HEK293 (cell line): Measurements from ENCODE around the gene ANKRD40.

Experiments
- SCRT1 ChIP-seq: fragments of 450-650 bp; formaldehyde crosslinking; IDR thresholded peaks from 2 replicates; pipeline ENCODE4 v1.5.1; 2016; ENCODE audit warnings: missing biosample characterization, missing genetic modification characterization, borderline replicate concordance
- SCRT2 ChIP-seq: fragments of 450-650 bp; formaldehyde crosslinking; IDR thresholded peaks from 2 replicates; pipeline ENCODE4 v1.5.1; 2016; ENCODE audit warnings: missing biosample characterization, missing genetic modification characterization
- ZBTB48 ChIP-seq: fragments of 450-650 bp; formaldehyde crosslinking; IDR thresholded peaks from 2 replicates; pipeline ENCODE4 v1.5.1; 2016; ENCODE audit warnings: missing biosample characterization, missing genetic modification characterization
- ZFP37 ChIP-seq: fragments of 450-650 bp; formaldehyde crosslinking; IDR thresholded peaks from 2 replicates; pipeline ENCODE4 v1.5.1; 2016; ENCODE audit warnings: missing biosample characterization, missing genetic modification characterization
- ZFP41 ChIP-seq: fragments of 450-650 bp; formaldehyde crosslinking; IDR thresholded peaks from 2 replicates; pipeline ENCODE4 v1.5.1; 2016; ENCODE audit warnings: missing biosample characterization, missing genetic modification characterization, borderline replicate concordance
- ZNF138 ChIP-seq: fragments of 450-650 bp; formaldehyde crosslinking; IDR thresholded peaks from 2 replicates; pipeline ENCODE4 v1.5.1; 2016; ENCODE audit warnings: missing biosample characterization, missing genetic modification characterization, borderline replicate concordance
- ZNF76 ChIP-seq: fragments of 450-650 bp; formaldehyde crosslinking; IDR thresholded peaks from 2 replicates; pipeline ENCODE4; 2016; ENCODE audit warnings: low read depth, missing biosample characterization, missing genetic modification characterization, borderline replicate concordance
- TF ChIP-seq, protein P1 (sequence below): fragments of 450-650 bp; formaldehyde crosslinking; IDR thresholded peaks from 2 replicates; pipeline ENCODE4 v1.5.1; 2016; ENCODE audit warnings: missing biosample characterization, missing genetic modification characterization
- TF ChIP-seq, protein P2 (sequence below): fragments of 450-650 bp; formaldehyde crosslinking; IDR thresholded peaks from 2 replicates; pipeline ENCODE4 v1.5.1; 2016; ENCODE audit warnings: missing biosample characterization, missing genetic modification characterization
- TF ChIP-seq, protein P3 (sequence below): fragments of 450-650 bp; formaldehyde crosslinking; IDR thresholded peaks from 2 replicates; pipeline ENCODE4 v1.5.1; 2016; ENCODE audit warnings: missing biosample characterization, missing genetic modification characterization, low read depth
- TF ChIP-seq, protein P4 (sequence below): fragments of 450-650 bp; formaldehyde crosslinking; IDR thresholded peaks from 2 replicates; pipeline ENCODE4 v1.5.1; 2016; ENCODE audit warnings: missing biosample characterization, missing genetic modification characterization, low read depth
- TF ChIP-seq, protein P5 (sequence below): fragments of 450-650 bp; formaldehyde crosslinking; IDR thresholded peaks from 2 replicates; pipeline ENCODE4 v1.5.1; 2016; ENCODE audit warnings: missing biosample characterization, missing genetic modification characterization
- TF ChIP-seq, protein P6 (sequence below): fragments of 450-650 bp; IDR thresholded peaks from 2 replicates; pipeline ENCODE4 v1.5.1; 2018; ENCODE audit warnings: missing biosample characterization, missing genetic modification characterization

DNA sequence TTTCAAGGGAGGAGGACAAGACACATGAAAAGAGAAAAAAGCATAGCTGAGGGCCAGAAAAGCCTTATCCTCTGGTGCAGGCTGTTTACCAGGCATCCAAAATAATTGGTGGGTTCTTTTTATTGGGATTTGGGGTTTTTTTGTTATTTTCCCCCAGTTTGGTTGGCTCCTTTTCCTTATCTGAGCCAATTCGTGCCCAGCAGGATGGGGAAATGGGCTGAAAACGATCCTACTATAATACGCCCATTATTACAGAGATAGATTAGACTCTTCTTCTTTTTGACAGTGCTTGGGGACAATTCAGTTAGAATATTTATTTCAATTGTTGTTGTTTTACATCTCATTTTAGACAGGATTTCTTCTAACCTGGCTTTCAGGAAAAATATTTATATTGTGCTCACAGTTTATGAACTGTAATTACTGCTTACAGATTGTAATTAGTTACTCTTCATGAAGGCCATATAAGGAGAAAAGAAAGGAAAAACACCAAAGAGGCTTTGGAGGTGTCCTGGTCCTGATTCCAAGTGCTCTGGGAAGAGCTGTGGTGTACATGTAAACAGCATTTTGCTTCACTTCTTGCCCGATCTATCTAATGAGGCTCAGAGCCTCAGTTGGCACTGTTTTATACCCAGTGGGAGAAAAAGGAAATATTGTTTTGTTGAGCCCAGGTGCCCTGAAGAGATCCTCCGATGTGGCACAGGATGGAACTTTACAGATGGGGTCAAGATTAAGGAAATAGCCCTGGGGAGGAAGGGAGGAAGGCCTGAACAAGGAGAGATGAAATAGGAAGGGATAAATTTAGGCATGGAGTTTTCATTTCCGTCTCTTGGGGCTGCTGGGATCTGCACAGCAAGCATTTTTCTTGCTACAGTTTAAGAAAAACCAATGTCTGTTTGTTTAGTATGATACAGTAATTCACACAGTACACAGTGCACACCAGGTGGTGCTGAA is 611 bp upstream of the ANKRD40 start:
- TF ChIP-seq, protein P1, sequence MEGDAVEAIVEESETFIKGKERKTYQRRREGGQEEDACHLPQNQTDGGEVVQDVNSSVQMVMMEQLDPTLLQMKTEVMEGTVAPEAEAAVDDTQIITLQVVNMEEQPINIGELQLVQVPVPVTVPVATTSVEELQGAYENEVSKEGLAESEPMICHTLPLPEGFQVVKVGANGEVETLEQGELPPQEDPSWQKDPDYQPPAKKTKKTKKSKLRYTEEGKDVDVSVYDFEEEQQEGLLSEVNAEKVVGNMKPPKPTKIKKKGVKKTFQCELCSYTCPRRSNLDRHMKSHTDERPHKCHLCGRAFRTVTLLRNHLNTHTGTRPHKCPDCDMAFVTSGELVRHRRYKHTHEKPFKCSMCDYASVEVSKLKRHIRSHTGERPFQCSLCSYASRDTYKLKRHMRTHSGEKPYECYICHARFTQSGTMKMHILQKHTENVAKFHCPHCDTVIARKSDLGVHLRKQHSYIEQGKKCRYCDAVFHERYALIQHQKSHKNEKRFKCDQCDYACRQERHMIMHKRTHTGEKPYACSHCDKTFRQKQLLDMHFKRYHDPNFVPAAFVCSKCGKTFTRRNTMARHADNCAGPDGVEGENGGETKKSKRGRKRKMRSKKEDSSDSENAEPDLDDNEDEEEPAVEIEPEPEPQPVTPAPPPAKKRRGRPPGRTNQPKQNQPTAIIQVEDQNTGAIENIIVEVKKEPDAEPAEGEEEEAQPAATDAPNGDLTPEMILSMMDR = no peak; the same call in 1 of the 2 replicates
- TF ChIP-seq SCRT1 (tag by site-specific recombination) (no peak), ZBTB48 (tag by site-specific recombination) (no peak), ZNF76 (tag by site-specific recombination) (no peak), ZFP41 (tag by site-specific recombination) (no peak), ZNF138 (tag by site-specific recombination) (no peak), ZFP37 (0 out of 2 replicates have a peak, but pooled peaks have one; percentile 29), SCRT2 (no peak)
- TF ChIP-seq, protein P2, sequence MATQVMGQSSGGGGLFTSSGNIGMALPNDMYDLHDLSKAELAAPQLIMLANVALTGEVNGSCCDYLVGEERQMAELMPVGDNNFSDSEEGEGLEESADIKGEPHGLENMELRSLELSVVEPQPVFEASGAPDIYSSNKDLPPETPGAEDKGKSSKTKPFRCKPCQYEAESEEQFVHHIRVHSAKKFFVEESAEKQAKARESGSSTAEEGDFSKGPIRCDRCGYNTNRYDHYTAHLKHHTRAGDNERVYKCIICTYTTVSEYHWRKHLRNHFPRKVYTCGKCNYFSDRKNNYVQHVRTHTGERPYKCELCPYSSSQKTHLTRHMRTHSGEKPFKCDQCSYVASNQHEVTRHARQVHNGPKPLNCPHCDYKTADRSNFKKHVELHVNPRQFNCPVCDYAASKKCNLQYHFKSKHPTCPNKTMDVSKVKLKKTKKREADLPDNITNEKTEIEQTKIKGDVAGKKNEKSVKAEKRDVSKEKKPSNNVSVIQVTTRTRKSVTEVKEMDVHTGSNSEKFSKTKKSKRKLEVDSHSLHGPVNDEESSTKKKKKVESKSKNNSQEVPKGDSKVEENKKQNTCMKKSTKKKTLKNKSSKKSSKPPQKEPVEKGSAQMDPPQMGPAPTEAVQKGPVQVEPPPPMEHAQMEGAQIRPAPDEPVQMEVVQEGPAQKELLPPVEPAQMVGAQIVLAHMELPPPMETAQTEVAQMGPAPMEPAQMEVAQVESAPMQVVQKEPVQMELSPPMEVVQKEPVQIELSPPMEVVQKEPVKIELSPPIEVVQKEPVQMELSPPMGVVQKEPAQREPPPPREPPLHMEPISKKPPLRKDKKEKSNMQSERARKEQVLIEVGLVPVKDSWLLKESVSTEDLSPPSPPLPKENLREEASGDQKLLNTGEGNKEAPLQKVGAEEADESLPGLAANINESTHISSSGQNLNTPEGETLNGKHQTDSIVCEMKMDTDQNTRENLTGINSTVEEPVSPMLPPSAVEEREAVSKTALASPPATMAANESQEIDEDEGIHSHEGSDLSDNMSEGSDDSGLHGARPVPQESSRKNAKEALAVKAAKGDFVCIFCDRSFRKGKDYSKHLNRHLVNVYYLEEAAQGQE (tag by site-specific recombination) = no peak
- TF ChIP-seq, protein P3, sequence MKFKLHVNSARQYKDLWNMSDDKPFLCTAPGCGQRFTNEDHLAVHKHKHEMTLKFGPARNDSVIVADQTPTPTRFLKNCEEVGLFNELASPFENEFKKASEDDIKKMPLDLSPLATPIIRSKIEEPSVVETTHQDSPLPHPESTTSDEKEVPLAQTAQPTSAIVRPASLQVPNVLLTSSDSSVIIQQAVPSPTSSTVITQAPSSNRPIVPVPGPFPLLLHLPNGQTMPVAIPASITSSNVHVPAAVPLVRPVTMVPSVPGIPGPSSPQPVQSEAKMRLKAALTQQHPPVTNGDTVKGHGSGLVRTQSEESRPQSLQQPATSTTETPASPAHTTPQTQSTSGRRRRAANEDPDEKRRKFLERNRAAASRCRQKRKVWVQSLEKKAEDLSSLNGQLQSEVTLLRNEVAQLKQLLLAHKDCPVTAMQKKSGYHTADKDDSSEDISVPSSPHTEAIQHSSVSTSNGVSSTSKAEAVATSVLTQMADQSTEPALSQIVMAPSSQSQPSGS (tag by site-specific recombination) = no peak
- TF ChIP-seq, protein P4, sequence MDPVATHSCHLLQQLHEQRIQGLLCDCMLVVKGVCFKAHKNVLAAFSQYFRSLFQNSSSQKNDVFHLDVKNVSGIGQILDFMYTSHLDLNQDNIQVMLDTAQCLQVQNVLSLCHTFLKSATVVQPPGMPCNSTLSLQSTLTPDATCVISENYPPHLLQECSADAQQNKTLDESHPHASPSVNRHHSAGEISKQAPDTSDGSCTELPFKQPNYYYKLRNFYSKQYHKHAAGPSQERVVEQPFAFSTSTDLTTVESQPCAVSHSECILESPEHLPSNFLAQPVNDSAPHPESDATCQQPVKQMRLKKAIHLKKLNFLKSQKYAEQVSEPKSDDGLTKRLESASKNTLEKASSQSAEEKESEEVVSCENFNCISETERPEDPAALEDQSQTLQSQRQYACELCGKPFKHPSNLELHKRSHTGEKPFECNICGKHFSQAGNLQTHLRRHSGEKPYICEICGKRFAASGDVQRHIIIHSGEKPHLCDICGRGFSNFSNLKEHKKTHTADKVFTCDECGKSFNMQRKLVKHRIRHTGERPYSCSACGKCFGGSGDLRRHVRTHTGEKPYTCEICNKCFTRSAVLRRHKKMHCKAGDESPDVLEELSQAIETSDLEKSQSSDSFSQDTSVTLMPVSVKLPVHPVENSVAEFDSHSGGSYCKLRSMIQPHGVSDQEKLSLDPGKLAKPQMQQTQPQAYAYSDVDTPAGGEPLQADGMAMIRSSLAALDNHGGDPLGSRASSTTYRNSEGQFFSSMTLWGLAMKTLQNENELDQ (tag by site-specific recombination) = no peak
- TF ChIP-seq, protein P5, sequence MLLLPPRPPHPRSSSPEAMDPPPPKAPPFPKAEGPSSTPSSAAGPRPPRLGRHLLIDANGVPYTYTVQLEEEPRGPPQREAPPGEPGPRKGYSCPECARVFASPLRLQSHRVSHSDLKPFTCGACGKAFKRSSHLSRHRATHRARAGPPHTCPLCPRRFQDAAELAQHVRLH (tag by site-specific recombination) = no peak
- TF ChIP-seq, protein P6, sequence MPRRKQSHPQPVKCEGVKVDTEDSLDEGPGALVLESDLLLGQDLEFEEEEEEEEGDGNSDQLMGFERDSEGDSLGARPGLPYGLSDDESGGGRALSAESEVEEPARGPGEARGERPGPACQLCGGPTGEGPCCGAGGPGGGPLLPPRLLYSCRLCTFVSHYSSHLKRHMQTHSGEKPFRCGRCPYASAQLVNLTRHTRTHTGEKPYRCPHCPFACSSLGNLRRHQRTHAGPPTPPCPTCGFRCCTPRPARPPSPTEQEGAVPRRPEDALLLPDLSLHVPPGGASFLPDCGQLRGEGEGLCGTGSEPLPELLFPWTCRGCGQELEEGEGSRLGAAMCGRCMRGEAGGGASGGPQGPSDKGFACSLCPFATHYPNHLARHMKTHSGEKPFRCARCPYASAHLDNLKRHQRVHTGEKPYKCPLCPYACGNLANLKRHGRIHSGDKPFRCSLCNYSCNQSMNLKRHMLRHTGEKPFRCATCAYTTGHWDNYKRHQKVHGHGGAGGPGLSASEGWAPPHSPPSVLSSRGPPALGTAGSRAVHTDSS (tag by site-specific recombination) = no peak
